IPS-18c (cell line): ENCODE data around the gene PCDHB2.
A peak's percentile ranks its signal among the peaks of the same experiment; 100 is the strongest.
"Not testable (repeated sequence)": the region's sequence is repeated elsewhere in the genome, so short reads cannot be mapped to it uniquely, and the experiment has no call there.

Experiments used
- H3K4me3 ChIP-seq: 2 replicates; pipeline ENCODE4 v1.7.0; 2013; ENCODE audit warnings: low read depth, mild to moderate bottlenecking, low read length, moderate library complexity; ENCODE audit not compliant: insufficient read depth
- H3K9me3 ChIP-seq: one replicate; pipeline ENCODE4 v1.6.1; 2013; ENCODE audit warnings: mild to moderate bottlenecking, low read length, moderate library complexity; ENCODE audit not compliant: control insufficient read depth, insufficient read depth

Gene PCDHB2

GRCh38 chr5:141094481-141095262, at the start of gene PCDHB2:
Gene PCDHB2 (plus strand): TSS chr5:141094615. CDS start chr5:141094791, 176 bp downstream.
- peak within 1 kb of the TSS; percentile 53 for H3K4me3 ChIP-seq
- peaks cover 2% of the 10 kb centered on the region for H3K9me3 ChIP-seq

- no peaks in the 10 kb centered on the region for H3K9me3 ChIP-seq
Measured at GRCh38 chr5:141050622-141051520, 43.5 kb upstream of the PCDHB2 start, which contains the start of gene PCDHB1. Gene PCDHB1 (plus strand): TSS chr5:141051374. CDS start chr5:141051471, 97 bp downstream.

DNA sequence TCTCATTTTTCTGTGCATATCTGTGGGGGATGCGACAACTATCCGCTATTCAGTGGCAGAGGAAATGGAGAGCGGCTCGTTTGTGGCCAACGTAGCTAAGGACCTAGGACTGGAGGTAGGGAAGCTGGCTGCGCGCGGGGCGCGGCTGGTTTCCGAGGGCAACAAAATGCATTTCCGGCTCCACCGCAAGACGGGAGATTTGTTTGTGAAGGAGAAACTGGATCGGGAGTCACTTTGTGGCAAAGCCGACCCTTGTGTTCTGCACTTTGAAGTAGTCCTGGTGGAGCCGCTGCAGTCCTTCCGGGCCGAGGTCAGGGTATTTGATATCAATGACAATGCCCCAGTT, 42.9 kb upstream of the PCDHB2 start:
- H3K9me3 ChIP-seq = no peaks in the 10 kb centered on the region
- peak overlapping the region; percentile 54 for H3K4me3 ChIP-seq

More at GRCh38 chr5:141050622-141051520, 43.5 kb upstream of the PCDHB2 start, which contains the start of gene PCDHB1:
- peak within 1 kb of the TSS; percentile 54 for H3K4me3 ChIP-seq

GRCh38 chr5:141077826-141078225, 16.6 kb upstream of the PCDHB2 start:
- H3K4me3 ChIP-seq = no peak overlapping the region
- H3K9me3 ChIP-seq = peaks cover 3% of the 10 kb centered on the region

DNA sequence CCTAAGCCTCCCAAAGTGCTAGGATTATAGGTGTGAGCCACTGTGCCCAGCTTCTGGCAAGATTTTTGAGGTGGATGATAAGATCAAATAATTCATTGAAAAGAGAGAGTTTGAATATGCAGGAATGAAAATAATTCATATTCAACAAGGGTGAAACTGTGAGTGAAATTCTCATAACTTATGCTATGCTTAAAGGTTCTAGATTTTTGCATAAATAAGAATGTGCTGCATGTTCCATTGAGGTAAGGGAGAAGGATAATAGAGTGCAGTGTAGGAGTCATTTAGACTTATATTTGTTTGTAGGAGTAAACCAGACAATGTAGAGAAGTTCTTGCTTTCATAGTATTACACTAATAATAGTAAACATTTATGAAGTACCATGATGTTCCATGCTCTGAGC, 12.2 kb upstream of the PCDHB2 start:
- Histone ChIP-seq H3K9me3 (peaks cover 3% of the 10 kb centered on the region), H3K4me3 (no peak overlapping the region)

GRCh38 chr5:141084487-141084989, 9.9 kb upstream of the PCDHB2 start:
- H3K9me3 ChIP-seq = no peaks in the 10 kb centered on the region
- H3K4me3 ChIP-seq = peak overlapping the region; percentile 41; the same call in 1 of the 2 replicates

GRCh38 chr5:141095263-141095641, 837 bp downstream of the PCDHB2 start:
- H3K9me3 ChIP-seq = peaks cover 2% of the 10 kb centered on the region
- H3K4me3 ChIP-seq = peak overlapping the region; percentile 53

GRCh38 chr5:141096181-141096580, 1.8 kb downstream of the PCDHB2 start:
- H3K4me3 ChIP-seq, H3K9me3 ChIP-seq: not testable (repeated sequence)

DNA sequence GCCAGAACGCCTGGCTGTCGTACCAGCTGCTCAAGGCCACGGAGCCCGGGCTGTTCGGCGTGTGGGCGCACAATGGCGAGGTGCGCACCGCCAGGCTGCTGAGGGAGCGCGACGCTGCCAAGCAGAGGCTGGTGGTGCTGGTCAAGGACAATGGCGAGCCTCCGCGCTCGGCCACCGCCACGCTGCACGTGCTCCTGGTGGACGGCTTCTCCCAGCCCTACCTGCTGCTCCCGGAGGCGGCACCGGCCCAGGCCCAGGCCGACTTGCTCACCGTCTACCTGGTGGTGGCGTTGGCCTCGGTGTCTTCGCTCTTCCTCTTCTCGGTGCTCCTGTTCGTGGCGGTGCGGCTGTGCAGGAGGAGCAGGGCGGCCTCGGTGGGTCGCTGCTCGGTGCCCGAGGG, 2.2 kb downstream of the PCDHB2 start:
- not testable (repeated sequence) for H3K9me3 ChIP-seq, H3K4me3 ChIP-seq

DNA sequence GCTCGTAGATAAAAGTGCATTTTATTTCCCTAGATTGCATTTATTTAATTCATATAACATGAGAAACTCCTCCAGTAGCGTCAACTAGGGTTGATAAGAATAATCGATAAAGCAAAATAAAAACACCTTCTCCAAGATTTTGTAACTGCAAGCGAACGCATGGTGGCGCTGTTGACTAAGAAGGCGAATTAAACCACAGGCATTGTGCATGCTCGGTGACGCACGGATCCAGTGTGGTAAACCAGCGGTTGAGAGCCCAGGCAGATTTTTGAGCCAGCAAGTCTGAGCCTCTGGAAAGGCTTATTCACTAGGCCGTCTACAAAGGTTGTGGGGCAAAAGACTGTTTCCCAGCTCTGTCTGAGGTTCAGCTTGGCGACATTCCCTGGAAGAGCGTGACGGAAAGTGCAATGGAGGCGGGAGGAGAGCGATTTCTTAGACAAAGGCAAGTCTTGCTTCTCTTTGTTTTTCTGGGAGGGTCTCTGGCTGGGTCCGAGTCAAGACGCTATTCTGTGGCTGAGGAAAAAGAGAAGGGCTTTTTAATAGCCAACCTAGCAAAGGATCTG, 5.9 kb downstream of the PCDHB2 start, which contains the start of gene PCDHB3:
Gene PCDHB3, plus strand, starts transcription at position 231 of the 563 bp plus-strand sequence. Its CDS starts 177 bp downstream, at position 408.
- H3K9me3 ChIP-seq = peaks cover 7% of the 10 kb centered on the region
- no peak within 1 kb of the TSS for H3K4me3 ChIP-seq

DNA sequence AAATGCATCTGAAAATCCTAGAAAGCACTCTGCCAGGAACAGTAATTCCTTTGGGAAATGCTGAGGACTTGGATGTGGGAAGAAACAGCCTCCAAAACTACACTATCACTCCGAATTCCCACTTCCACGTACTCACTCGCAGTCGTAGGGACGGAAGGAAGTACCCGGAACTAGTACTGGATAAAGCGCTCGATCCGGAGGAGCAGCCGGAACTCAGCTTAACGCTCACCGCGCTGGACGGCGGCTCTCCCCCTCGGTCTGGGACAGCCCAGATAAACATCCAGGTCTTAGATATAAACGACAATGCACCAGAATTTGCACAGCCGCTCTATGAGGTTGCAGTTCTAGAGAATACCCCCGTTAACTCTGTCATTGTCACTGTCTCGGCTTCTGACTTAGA, 6.6 kb downstream of the PCDHB2 start:
- Histone ChIP-seq H3K9me3 (peaks cover 7% of the 10 kb centered on the region), H3K4me3 (no peak overlapping the region)

DNA sequence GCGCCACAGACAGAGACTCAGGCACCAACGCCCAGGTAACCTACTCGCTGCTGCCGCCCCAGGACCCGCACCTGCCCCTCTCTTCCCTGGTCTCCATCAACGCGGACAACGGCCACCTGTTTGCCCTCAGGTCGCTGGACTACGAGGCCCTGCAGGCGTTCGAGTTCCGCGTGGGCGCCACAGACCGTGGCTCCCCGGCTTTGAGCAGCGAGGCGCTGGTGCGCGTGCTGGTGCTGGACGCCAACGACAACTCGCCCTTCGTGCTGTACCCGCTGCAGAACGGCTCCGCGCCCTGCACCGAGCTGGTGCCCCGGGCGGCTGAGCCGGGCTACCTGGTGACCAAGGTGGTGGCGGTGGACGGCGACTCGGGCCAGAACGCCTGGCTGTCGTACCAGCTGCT, 7.7 kb downstream of the PCDHB2 start:
- not testable (repeated sequence) for H3K9me3 ChIP-seq, H3K4me3 ChIP-seq

DNA sequence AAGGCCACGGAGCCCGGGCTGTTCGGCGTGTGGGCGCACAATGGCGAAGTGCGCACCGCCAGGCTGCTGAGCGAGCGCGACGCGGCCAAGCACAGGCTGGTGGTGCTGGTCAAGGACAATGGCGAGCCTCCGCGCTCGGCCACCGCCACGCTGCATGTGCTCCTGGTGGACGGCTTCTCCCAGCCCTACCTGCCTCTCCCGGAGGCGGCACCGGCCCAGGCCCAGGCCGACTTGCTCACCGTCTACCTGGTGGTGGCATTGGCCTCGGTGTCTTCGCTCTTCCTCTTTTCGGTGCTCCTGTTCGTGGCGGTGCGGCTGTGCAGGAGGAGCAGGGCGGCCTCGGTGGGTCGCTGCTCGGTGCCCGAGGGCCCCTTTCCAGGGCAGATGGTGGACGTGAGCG, 8.1 kb downstream of the PCDHB2 start:
- not testable (repeated sequence) for H3K9me3 ChIP-seq, H3K4me3 ChIP-seq

- no peak overlapping the region for H3K4me3 ChIP-seq
- H3K9me3 ChIP-seq = peaks cover 5% of the 10 kb centered on the region
Measured at GRCh38 chr5:141105350-141105749, 10.9 kb downstream of the PCDHB2 start.

GRCh38 chr5:141119250-141119649, 24.8 kb downstream of the PCDHB2 start:
- Histone ChIP-seq H3K9me3 (peaks cover 3% of the 10 kb centered on the region), H3K4me3 (no peak overlapping the region)

DNA sequence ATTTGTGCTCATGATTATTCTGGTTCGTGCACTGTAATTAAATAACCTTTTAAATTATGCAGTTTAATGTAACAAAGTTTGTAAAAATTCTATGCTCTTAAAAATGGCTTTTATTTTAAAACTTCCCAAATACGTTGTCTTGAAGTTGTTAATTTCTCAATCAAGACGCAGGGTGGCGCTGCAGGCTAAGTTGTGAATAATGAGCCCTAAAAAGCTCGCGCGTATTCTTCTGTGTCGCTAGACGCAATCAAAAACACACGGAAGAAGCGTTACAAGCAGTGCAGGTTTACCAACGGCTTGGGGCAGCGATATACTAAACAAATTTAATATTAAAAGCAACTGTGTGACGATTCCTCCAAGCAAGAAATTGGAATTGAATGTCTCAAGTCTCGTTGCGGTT, 27.1 kb downstream of the PCDHB2 start, which contains the start of gene PCDHB4:
Gene PCDHB4, plus strand, starts transcription at position 256 of the 400 bp plus-strand sequence. CDS start 181 bp downstream, outside the sequence.
- H3K9me3 ChIP-seq = peaks cover 3% of the 10 kb centered on the region
- no peak within 1 kb of the TSS for H3K4me3 ChIP-seq

- Histone ChIP-seq H3K9me3 (peaks cover 3% of the 10 kb centered on the region), H3K4me3 (no peak overlapping the region)
Measured at GRCh38 chr5:141121985-141122384, 27.6 kb downstream of the PCDHB2 start.
